Progenitor cell of endocrine pancreas (in vitro differentiated cells): ENCODE results near the gene PTPRR. TPM values are rescaled to one million over a fixed set of nuclear protein-coding genes. Genes with fewer than 3 reads are reported as not detected.

Source experiments
- DNase-seq: peaks from one replicate; pipeline ENCODE4 v3.0.0; 2021; ENCODE audit warnings: low spot score; ENCODE audit not compliant: unreplicated experiment
- H3K27ac Mint-ChIP-seq: 2 replicates; pipeline ENCODE4 v1.8.0; 2021; ENCODE audit warnings: mild to moderate bottlenecking, moderate library complexity, mixed read lengths
- H3K27me3 Mint-ChIP-seq: 2 replicates; pipeline ENCODE4 v1.8.0; 2021; ENCODE audit warnings: mixed read lengths
- H3K36me3 Mint-ChIP-seq: 2 replicates; pipeline ENCODE4 v1.8.0; 2022; ENCODE audit warnings: mixed read lengths; ENCODE audit not compliant: insufficient read depth
- H3K4me1 Mint-ChIP-seq: 2 replicates; pipeline ENCODE4 v1.8.0; 2021; ENCODE audit warnings: low read depth, mixed read lengths
- H3K4me3 Mint-ChIP-seq: 2 replicates; pipeline ENCODE4 v1.8.0; 2021; ENCODE audit warnings: low read depth, mild to moderate bottlenecking, moderate library complexity, mixed read lengths
- H3K9me3 Mint-ChIP-seq: 2 replicates; pipeline ENCODE4 v1.8.0; 2021; ENCODE audit warnings: low read depth, mixed read lengths
- long read RNA-seq: library from polyadenylated mRNA; unstranded; transcript quantifications from one replicate; pipeline ENCODE4 v2.0.0, GENCODE V29; 2020
- total RNA-seq: library from RNA; stranded (reverse); gene quantifications from 2 replicates; pipeline ENCODE4 v1.2.1, GENCODE V29; 2021
- TF ChIP-seq, protein P1 (sequence below): fragments of 200-600 bp; sonication (generic); IDR thresholded peaks from one replicate; pipeline ENCODE4 v1.5.0; 2021; ENCODE audit warnings: antibody characterized with exemption, mild to moderate bottlenecking; ENCODE audit not compliant: unreplicated experiment

Gene PTPRR
- 0.38 and 0.47 TPM in 2 replicates for total RNA-seq
- long read RNA-seq, partial matches to known transcripts: 0 of 2 reads
- long read RNA-seq, other reads (novel, unspliced or antisense): 2 of 2 reads

DNA sequence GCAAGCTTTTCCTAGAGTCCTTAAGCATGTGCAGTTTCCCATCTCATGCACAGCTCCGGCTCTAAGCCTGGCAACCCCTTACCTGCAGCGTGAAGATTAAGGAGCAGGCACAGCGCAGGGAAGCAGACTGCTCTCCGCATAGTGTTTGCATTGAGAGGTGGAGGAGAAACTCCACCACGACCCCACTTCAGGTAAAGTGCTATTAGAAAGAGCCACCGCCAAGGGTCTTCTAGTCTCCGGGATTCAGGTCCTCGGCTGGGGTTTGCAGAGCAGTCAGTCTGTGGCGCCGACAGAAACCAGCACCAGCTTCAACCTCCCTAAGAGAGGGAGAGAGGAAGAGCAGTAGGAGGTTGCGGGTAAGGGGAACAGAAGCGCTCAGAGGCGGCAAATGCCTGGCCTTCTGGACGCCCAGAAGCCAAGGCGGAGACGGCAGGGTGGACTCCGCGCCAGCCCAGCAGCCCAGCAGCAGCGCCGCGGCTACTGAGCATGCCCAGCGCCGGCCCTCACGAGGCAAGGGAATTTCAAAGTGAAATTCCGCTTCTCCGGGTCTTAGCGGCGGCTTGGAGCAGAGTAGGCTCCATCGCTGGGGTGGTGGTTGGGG is at the start of gene PTPRR:
Gene PTPRR (minus strand): TSS at position 488 of the 601 bp plus-strand sequence. CDS start 348 bp downstream, at position 140.
- no peak for DNase-seq
- no peaks in the 10 kb centered on the region for H3K36me3 Mint-ChIP-seq
- TF ChIP-seq, protein P1, sequence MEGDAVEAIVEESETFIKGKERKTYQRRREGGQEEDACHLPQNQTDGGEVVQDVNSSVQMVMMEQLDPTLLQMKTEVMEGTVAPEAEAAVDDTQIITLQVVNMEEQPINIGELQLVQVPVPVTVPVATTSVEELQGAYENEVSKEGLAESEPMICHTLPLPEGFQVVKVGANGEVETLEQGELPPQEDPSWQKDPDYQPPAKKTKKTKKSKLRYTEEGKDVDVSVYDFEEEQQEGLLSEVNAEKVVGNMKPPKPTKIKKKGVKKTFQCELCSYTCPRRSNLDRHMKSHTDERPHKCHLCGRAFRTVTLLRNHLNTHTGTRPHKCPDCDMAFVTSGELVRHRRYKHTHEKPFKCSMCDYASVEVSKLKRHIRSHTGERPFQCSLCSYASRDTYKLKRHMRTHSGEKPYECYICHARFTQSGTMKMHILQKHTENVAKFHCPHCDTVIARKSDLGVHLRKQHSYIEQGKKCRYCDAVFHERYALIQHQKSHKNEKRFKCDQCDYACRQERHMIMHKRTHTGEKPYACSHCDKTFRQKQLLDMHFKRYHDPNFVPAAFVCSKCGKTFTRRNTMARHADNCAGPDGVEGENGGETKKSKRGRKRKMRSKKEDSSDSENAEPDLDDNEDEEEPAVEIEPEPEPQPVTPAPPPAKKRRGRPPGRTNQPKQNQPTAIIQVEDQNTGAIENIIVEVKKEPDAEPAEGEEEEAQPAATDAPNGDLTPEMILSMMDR: no peak
- no peaks in the 10 kb centered on the region for H3K9me3 Mint-ChIP-seq
- peak within 1 kb of the TSS; percentile 76 for H3K4me3 Mint-ChIP-seq
- no peak within 1 kb of the TSS for H3K27ac Mint-ChIP-seq
- H3K4me1 Mint-ChIP-seq: peaks cover 6% of the 10 kb centered on the region
- H3K27me3 Mint-ChIP-seq: peaks cover 40% of the 10 kb centered on the region

DNA sequence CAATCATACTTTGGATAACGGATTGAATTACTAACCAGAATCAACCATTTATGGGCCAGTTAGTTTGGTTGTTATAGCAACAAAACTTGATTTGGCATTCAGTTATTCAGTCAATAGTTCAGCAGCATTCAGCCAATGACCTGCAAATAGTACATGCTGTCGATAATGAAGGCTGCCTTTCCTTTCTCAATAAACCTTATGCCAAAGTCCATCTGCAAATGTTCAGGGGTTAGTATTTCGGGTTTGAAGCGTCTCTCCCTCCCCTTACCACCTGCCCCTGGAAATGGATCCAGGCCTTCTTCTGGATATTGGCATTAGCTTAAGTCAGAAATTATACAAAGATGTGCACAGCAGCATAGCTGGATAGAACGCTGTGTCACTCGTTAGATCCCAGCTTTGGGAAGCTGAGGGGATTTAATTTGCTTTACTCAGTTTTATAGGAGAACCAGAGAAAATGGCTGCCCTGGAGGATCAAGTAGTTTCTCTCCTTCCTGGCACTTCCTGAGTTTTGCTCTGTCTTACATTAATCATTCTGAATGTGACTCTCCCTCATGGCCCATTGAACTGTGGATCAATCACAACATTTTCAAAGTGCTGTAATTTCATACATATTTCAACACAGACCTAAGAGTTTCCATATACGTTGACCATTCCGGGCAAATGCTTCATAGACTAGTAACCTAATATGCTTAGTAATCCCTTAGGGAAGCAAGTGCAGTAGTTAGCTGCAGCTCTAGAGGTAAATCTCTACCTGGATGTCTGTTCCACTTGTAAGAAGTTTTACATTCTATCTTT is 46.7 kb upstream of the PTPRR start:
- H3K36me3 Mint-ChIP-seq: no peaks in the 10 kb centered on the region
- H3K4me3 Mint-ChIP-seq: no peak overlapping the region
- no peaks in the 10 kb centered on the region for H3K9me3 Mint-ChIP-seq
- no peak for DNase-seq
- TF ChIP-seq, protein P1: no peak
- H3K27ac Mint-ChIP-seq: no peak overlapping the region
- no peaks in the 10 kb centered on the region for H3K27me3 Mint-ChIP-seq
- H3K4me1 Mint-ChIP-seq: no peaks in the 10 kb centered on the region

DNA sequence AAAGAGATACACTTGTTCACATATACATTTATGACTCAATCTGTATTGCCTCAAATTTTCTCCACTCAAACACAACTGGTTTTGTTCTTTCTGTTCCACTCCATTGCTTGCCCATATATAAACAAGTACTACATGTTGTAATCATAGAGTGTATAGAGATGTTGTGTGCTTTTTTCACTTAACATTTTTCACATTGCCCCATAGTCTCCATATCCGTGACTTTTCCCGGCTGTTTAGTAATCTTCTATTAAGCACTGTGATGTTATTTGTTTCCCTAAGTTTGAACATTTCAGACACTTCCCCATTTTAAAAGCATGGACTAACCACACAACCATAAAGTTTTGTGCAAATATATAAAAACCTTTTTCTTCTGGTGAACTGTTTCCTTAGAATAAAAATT is 45.5 kb upstream of the PTPRR start:
- no peaks in the 10 kb centered on the region for H3K9me3 Mint-ChIP-seq
- H3K27me3 Mint-ChIP-seq: no peaks in the 10 kb centered on the region
- no peak for DNase-seq
- H3K4me3 Mint-ChIP-seq: no peak overlapping the region
- H3K27ac Mint-ChIP-seq: no peak overlapping the region
- no peaks in the 10 kb centered on the region for H3K4me1 Mint-ChIP-seq
- TF ChIP-seq, protein P1: no peak
- H3K36me3 Mint-ChIP-seq: no peaks in the 10 kb centered on the region

GRCh38 chr12:70964867-70965510 is 44.5 kb upstream of the PTPRR start:
- TF ChIP-seq, protein P1: no peak

DNA sequence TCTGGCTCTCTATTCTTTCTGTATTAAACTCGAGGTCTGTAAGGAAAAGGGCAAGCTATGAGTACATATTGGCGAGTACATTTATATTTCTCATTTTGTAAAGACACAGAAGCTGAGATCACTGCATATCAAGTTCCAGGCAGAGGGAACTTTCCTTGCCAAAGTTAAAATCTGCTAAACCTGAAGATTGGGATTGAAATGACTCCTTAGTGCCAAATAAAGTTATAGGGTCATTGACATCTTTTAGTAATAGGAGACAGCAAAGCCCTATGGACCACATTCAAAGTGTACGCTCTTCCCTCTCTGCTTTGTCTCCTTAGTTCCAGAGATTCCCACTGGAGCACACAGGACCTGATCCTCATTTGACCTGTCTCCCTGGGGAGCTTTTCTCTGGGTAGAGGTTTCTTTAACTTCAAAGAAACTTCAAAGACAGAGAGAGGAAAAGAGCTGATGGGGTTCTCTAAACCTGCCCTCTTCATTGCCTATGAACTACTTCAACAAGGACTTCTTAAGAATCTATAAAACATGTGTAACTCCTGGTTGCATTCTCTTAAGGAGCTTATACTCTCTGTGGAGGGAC is 42.6 kb upstream of the PTPRR start:
- H3K9me3 Mint-ChIP-seq: peaks cover 5% of the 10 kb centered on the region
- DNase-seq: no peak
- H3K27ac Mint-ChIP-seq: no peak overlapping the region
- H3K36me3 Mint-ChIP-seq: no peaks in the 10 kb centered on the region
- no peaks in the 10 kb centered on the region for H3K4me1 Mint-ChIP-seq
- H3K27me3 Mint-ChIP-seq: no peaks in the 10 kb centered on the region
- TF ChIP-seq, protein P1: no peak
- no peak overlapping the region for H3K4me3 Mint-ChIP-seq

More at GRCh38 chr12:70964867-70965510, 44.5 kb upstream of the PTPRR start:
- no peaks in the 10 kb centered on the region for H3K36me3 Mint-ChIP-seq
- H3K27ac Mint-ChIP-seq: no peak overlapping the region
- DNase-seq: no peak
- H3K4me1 Mint-ChIP-seq: no peaks in the 10 kb centered on the region
- H3K27me3 Mint-ChIP-seq: no peaks in the 10 kb centered on the region
- no peak overlapping the region for H3K4me3 Mint-ChIP-seq
- no peaks in the 10 kb centered on the region for H3K9me3 Mint-ChIP-seq
